Nephron (organoid): ENCODE measurements around the gene RAB26.
A peak's percentile ranks its signal among the peaks of the same experiment; 100 is the strongest.
"Not testable (repeated sequence)": the region's sequence is repeated elsewhere in the genome, so short reads cannot be mapped to it uniquely, and the experiment has no call there.

Experiments
- H3K27ac Mint-ChIP-seq, 3 experiments: 2 replicates each; pipeline ENCODE4 v1.8.0; 2020; ENCODE audit warnings: mixed read lengths in 3 of 3, mild to moderate bottlenecking in 2 of 3, moderate library complexity in 1 of 3
- H3K27me3 Mint-ChIP-seq: 2 replicates; pipeline ENCODE4 v1.8.0; 2021; ENCODE audit warnings: low read depth, mild to moderate bottlenecking, moderate library complexity, mixed read lengths
- H3K36me3 Mint-ChIP-seq: 2 replicates; pipeline ENCODE4 v1.8.0; 2020; ENCODE audit warnings: low read depth, mixed read lengths
- H3K4me1 Mint-ChIP-seq: 2 replicates; pipeline ENCODE4 v1.8.0; 2020; ENCODE audit warnings: mixed read lengths
- H3K4me3 Mint-ChIP-seq, 3 experiments: 2 replicates each; pipeline ENCODE4 v1.8.0; 2020; ENCODE audit warnings: mild to moderate bottlenecking in 3 of 3, mixed read lengths in 3 of 3, moderate library complexity in 2 of 3
- H3K9me3 Mint-ChIP-seq: 2 replicates; pipeline ENCODE4 v1.8.0; 2020; ENCODE audit warnings: mixed read lengths
- CTCF ChIP-seq, 3 experiments: fragments of 200-600 bp; sonication (generic); IDR thresholded peaks; one replicate each; pipeline ENCODE4 v1.5.0; 2021; ENCODE audit warnings: antibody characterized with exemption in 3 of 3; ENCODE audit not compliant: unreplicated experiment in 3 of 3

The RAB26 gene

DNA sequence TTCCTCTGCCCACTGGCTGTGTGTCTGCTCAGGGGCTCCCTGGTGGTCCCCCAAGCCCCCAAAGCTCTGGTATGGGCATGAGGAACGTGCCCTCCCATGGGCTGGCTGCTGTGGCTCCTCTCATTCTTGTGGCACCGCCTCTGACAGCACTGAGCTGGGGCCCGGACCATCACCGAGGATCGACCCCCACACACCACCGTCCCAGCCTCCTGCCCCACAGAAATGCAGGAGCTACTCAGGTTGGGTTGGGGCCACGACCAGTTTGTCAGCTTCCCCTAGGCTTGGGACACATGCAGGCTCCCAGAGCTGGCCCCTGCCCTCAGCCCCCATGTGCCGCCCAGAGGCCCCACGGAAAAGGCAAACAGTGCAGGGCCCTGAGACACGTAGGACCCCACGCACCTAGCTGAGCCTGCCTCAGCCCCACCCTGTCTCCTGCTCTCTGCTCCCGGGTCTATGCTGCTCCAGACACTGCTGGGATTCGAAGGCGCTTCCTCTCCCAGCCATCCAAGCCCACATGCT, 51.3 kb downstream of the RAB26 start:
- H3K4me3 Mint-ChIP-seq, result peak overlapping the region in 1 of 3 experiments; percentile 30
- H3K9me3 Mint-ChIP-seq, result no peaks in the 10 kb centered on the region
- H3K4me1 Mint-ChIP-seq, result peaks cover 10% of the 10 kb centered on the region
- no peaks in the 10 kb centered on the region for H3K36me3 Mint-ChIP-seq
- H3K27me3 Mint-ChIP-seq, result peaks cover 33% of the 10 kb centered on the region
- no peak overlapping the region for H3K27ac Mint-ChIP-seq
- no peak for TF ChIP-seq CTCF (IDR thresholded peaks at IDR 0.05; ENCODE audit: unreplicated experiment in 3 of 3)

DNA sequence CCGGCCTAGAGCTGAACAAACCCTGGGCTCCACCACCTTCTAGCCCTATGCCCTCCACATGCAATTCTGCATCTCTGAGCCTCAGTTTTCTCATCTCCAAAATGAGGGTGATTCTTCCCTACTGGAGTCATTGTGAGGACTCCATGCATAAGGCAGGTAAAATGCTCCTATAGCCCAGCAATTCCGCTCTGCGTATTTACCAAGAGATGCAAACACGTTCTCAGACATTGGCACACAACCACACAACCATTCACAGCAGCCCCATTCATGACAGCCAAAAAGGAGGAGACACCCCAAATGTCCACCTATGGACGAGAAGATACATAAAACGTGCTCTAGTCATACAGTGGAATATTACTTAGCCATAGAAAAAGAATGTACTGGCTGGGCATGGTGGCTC, 51.9 kb downstream of the RAB26 start:
- no peaks in the 10 kb centered on the region for H3K9me3 Mint-ChIP-seq
- peaks cover 6% of the 10 kb centered on the region for H3K4me1 Mint-ChIP-seq
- H3K36me3 Mint-ChIP-seq, result no peaks in the 10 kb centered on the region
- peaks cover 31% of the 10 kb centered on the region for H3K27me3 Mint-ChIP-seq
- peak overlapping the region in 1 of 3 experiments; percentile 16 for H3K27ac Mint-ChIP-seq
- TF ChIP-seq CTCF (IDR thresholded peaks at IDR 0.05; ENCODE audit: unreplicated experiment in 3 of 3), result no peak
- peak overlapping the region in 2 of 3 experiments; percentile 29 to 49 for H3K4me3 Mint-ChIP-seq

GRCh38 chr16:2203119-2203688, 54.8 kb downstream of the RAB26 start:
- Mint-ChIP-seq H3K27ac (peak overlapping the region in 2 of 3 experiments; percentile 29 to 48), H3K36me3 (peaks cover 10% of the 10 kb centered on the region), H3K4me3 (peak overlapping the region; percentile 76 to 84 (median 81)), H3K4me1 (peaks cover 18% of the 10 kb centered on the region), H3K27me3 (peaks cover 21% of the 10 kb centered on the region)
- H3K9me3 Mint-ChIP-seq, result not testable (repeated sequence)
